ENCODE data around the gene HMGCLL1.

GRCh38 chr6:55499591-55499990 lies 79.4 kb downstream of the HMGCLL1 start:
- TF ChIP-seq OSR1 (CRISPR knock-in tag; IDR thresholded peaks at IDR 0.05) (no peak), PATZ1 (CRISPR knock-in tag; IDR thresholded peaks at IDR 0.05; ENCODE audit: borderline replicate concordance) (no peak), RARB (CRISPR knock-in tag; IDR thresholded peaks at IDR 0.05) (no peak), TSHZ2 (CRISPR knock-in tag; IDR thresholded peaks at IDR 0.05) (no peak), GLIS3 (CRISPR knock-in tag; IDR thresholded peaks at IDR 0.05) (no peak), CREB5 (CRISPR knock-in tag; IDR thresholded peaks at IDR 0.05; ENCODE audit: low read depth) (no peak), CSRNP3 (CRISPR knock-in tag; IDR thresholded peaks at IDR 0.05) (no peak), PPARA (CRISPR knock-in tag; IDR thresholded peaks at IDR 0.05; ENCODE audit: borderline replicate concordance) (no peak), ARNTL (CRISPR knock-in tag; IDR thresholded peaks at IDR 0.05; ENCODE audit: borderline replicate concordance, low read depth) (no peak), ISL1 (CRISPR knock-in tag; IDR thresholded peaks at IDR 0.05) (no peak)

Measured in SK-N-SH treated with all-trans-retinoic acid at 6 μM for 48 hours (cell line).